Gastrocnemius medialis (tissue), 4 donors: ENCODE results near the gene USP24.

Source experiments
- CTCF ChIP-seq, 5 experiments: fragments of 450-650 bp in 3 of 5; fragments of 200-600 bp in 2 of 5; sonication (generic) in 2 of 5; IDR thresholded peaks in 4 of 5; conservative IDR thresholded peaks in 1 of 5; 1 replicate in 4 of 5; 2 replicates in 1 of 5; pipeline ENCODE4 v1.5.1; 2016 to 2019; ENCODE audit warnings: antibody characterized with exemption in 5 of 5, mild to moderate bottlenecking in 3 of 5, moderate library complexity in 3 of 5
- POLR2A ChIP-seq, 2 donors: fragments of 450-650 bp; IDR thresholded peaks; one replicate each; pipeline ENCODE4 v1.6.1; 2017; ENCODE audit warnings: antibody characterized with exemption in 2 of 2, mild to moderate bottlenecking in 2 of 2, moderate library complexity in 2 of 2

GRCh38 chr1:55244476-55245099, 29.4 kb upstream of the USP24 start:
- no peak for TF ChIP-seq CTCF (IDR thresholded peaks at IDR 0.05 in 4 of 5, conservative IDR thresholded peaks at IDR 0.05 in 1 of 5)
- no peak for TF ChIP-seq POLR2A (IDR thresholded peaks at IDR 0.05)
